Lung (tissue), 12 donors: Measurements from ENCODE around the gene SCEL. TPM values are rescaled to one million over a fixed set of nuclear protein-coding genes. Genes with fewer than 3 reads are reported as not detected.

Source experiments
- ATAC-seq: fragments of 200-7000 bp; cut with Tn5 transposase; one replicate; pipeline ENCODE4 v1.9.1; 2020; ENCODE audit warnings: moderate number of reproducible peaks; ENCODE audit not compliant: insufficient read depth, low FRiP score
- DNase-seq, 3 donors: peaks; one replicate each; pipeline ENCODE4 v3.0.0-alpha.2; 2013 to 2017
- H3K27ac ChIP-seq, 2 donors: one replicate each; pipeline ENCODE4 v1.5.1; 2013; ENCODE audit warnings: mild to moderate bottlenecking in 2 of 2, moderate library complexity in 2 of 2, control low read depth in 1 of 2, inconsistent platforms in 1 of 2, low read depth in 1 of 2, low read length in 1 of 2
- H3K27me3 ChIP-seq, 3 donors: one replicate each; pipeline ENCODE4 v1.5.1; 2013; ENCODE audit warnings: low read length in 2 of 3; ENCODE audit not compliant: control insufficient read depth in 3 of 3, insufficient read depth in 3 of 3
- H3K36me3 ChIP-seq, 4 donors: one replicate each; pipeline ENCODE4 v1.5.1; 2013; ENCODE audit warnings: low read length in 4 of 4, mild to moderate bottlenecking in 1 of 4, moderate library complexity in 1 of 4; ENCODE audit not compliant: control insufficient read depth in 4 of 4, insufficient read depth in 4 of 4
- H3K4me1 ChIP-seq, 5 donors: one replicate each; pipeline ENCODE4 v1.5.1; 2013; ENCODE audit warnings: low read length in 5 of 5, mild to moderate bottlenecking in 2 of 5, moderate library complexity in 1 of 5; ENCODE audit not compliant: control insufficient read depth in 5 of 5, insufficient read depth in 5 of 5
- H3K4me3 ChIP-seq: one replicate; pipeline ENCODE4 v1.5.1; 2013; ENCODE audit warnings: mild to moderate bottlenecking, control low read depth, moderate library complexity
- H3K9ac ChIP-seq, 2 donors: one replicate each; pipeline ENCODE4 v1.5.1; 2013; ENCODE audit warnings: low read length in 2 of 2, control low read depth in 1 of 2; ENCODE audit not compliant: insufficient read depth in 1 of 2
- H3K9me3 ChIP-seq, 4 donors: one replicate each; pipeline ENCODE4 v1.5.1; 2013; ENCODE audit warnings: low read length in 3 of 4, mild to moderate bottlenecking in 1 of 4, moderate library complexity in 1 of 4; ENCODE audit not compliant: control insufficient read depth in 4 of 4, insufficient read depth in 3 of 4
- WGBS, 2 donors: extraction: QIAGEN DNeasy Blood & Tissue Kit; methylation state at CpG; one replicate each; pipeline ENCODE4 v1.1.7; 2013; 5-methylcytosine and 5-hydroxymethylcytosine counted together
- polyA plus RNA-seq, 2 donors: library from polyadenylated mRNA; stranded (reverse); fragments of 200-250 nt; gene quantifications; one replicate each; pipeline ENCODE4 v1.2.1, GENCODE V29; 2013
- total RNA-seq, 2 donors: library from RNA; depleted of rRNA in 1 of 2; stranded (reverse); fragments of >200 nt in 1 of 2; gene quantifications; one replicate each; pipeline ENCODE4 v1.2.1, GENCODE V29; 2014 to 2021
- TF ChIP-seq, protein P1 (sequence below): IDR thresholded peaks from 2 replicates; pipeline ENCODE4 v1.5.1; 2012; ENCODE audit warnings: mild to moderate bottlenecking; ENCODE audit errors: control extremely low read depth, extremely low read depth
- donor health status: control.
- donor health status: control.
- donor health status: Bipolar disorder and iron deficiency.
- donor health status: healthy.
- donor health status: DM: yes; HTN: yes; CAD: no.

The SCEL gene
- total and polyA plus RNA-seq, 4 donors: 6.0 to 62.1 (median 24.7) TPM

- H3K4me3 ChIP-seq: no peak overlapping the region
- H3K4me1 ChIP-seq: no peaks in the 10 kb centered on the region
- ATAC-seq: no peak
- H3K27ac ChIP-seq: no peak overlapping the region
- DNase-seq: no peak
- WGBS, 2 donors: 73 to 82% methylated on average over 3 of the region's 3 CpGs
- H3K9ac ChIP-seq: no peak overlapping the region
- no peaks in the 10 kb centered on the region for H3K27me3 ChIP-seq
- no peaks in the 10 kb centered on the region for H3K9me3 ChIP-seq
- no peaks in the 10 kb centered on the region for H3K36me3 ChIP-seq
- TF ChIP-seq, protein P1, sequence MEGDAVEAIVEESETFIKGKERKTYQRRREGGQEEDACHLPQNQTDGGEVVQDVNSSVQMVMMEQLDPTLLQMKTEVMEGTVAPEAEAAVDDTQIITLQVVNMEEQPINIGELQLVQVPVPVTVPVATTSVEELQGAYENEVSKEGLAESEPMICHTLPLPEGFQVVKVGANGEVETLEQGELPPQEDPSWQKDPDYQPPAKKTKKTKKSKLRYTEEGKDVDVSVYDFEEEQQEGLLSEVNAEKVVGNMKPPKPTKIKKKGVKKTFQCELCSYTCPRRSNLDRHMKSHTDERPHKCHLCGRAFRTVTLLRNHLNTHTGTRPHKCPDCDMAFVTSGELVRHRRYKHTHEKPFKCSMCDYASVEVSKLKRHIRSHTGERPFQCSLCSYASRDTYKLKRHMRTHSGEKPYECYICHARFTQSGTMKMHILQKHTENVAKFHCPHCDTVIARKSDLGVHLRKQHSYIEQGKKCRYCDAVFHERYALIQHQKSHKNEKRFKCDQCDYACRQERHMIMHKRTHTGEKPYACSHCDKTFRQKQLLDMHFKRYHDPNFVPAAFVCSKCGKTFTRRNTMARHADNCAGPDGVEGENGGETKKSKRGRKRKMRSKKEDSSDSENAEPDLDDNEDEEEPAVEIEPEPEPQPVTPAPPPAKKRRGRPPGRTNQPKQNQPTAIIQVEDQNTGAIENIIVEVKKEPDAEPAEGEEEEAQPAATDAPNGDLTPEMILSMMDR: no peak
These were observed 41.3 kb upstream of the SCEL start for GRCh38 chr13:77494226-77494625.

GRCh38 chr13:77497350-77497749 is 38.2 kb upstream of the SCEL start:
- no peaks in the 10 kb centered on the region for H3K4me1 ChIP-seq
- DNase-seq (no peak), ATAC-seq (no peak)
- H3K4me3 ChIP-seq: no peak overlapping the region
- 76 to 91% methylated on average over 3 of the region's 3 CpGs for WGBS, 2 donors
- H3K9me3 ChIP-seq: no peaks in the 10 kb centered on the region
- no peak overlapping the region for H3K9ac ChIP-seq
- no peaks in the 10 kb centered on the region for H3K27me3 ChIP-seq
- no peaks in the 10 kb centered on the region for H3K36me3 ChIP-seq
- TF ChIP-seq, protein P1: no peak
- H3K27ac ChIP-seq: no peak overlapping the region

- no peak overlapping the region for H3K9ac ChIP-seq
- DNase-seq: no peak
- no peaks in the 10 kb centered on the region for H3K4me1 ChIP-seq
- H3K27me3 ChIP-seq: no peaks in the 10 kb centered on the region
- no peak overlapping the region for H3K4me3 ChIP-seq
- no peaks in the 10 kb centered on the region for H3K36me3 ChIP-seq
- ATAC-seq: no peak
- TF ChIP-seq, protein P1: no peak
- no peaks in the 10 kb centered on the region for H3K9me3 ChIP-seq
- no peak overlapping the region for H3K27ac ChIP-seq
These were observed 37.7 kb upstream of the SCEL start for GRCh38 chr13:77497835-77498234.

DNA sequence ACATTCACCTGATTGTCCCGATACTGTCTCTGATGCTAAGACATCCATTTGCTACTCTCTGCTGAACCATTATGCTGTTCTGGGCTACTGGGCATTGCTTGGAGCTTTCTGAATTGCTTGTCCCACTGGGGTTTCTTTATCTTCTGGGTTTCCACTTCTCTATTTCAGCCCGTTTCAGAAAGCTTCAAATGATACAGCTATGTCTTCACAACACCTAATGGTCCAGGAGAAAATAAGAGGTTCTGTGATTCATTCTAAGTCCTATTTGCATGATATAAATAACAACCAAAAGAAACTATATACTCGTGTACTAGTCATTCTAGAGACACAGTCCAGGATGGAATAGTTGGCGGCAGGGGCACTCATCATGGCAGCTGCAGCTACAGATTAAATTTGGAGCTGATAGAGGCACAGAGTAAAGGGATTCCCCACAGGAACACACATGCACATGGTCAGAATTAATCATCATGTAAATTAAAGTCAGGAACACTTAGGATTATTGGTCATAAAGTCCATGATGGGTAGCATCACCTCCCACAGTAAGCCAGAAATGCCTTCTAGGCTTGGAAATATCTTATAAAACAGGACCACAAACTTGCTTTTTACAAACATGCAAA is 33.3 kb upstream of the SCEL start:
- H3K9ac ChIP-seq: no peak overlapping the region
- no peaks in the 10 kb centered on the region for H3K4me1 ChIP-seq
- H3K36me3 ChIP-seq: no peaks in the 10 kb centered on the region
- no peak overlapping the region for H3K4me3 ChIP-seq
- TF ChIP-seq, protein P1: no peak
- 82 to 92% methylated on average over 4 of the region's 4 CpGs for WGBS, 2 donors
- no peaks in the 10 kb centered on the region for H3K9me3 ChIP-seq
- no peaks in the 10 kb centered on the region for H3K27me3 ChIP-seq
- H3K27ac ChIP-seq: no peak overlapping the region
- no peak for ATAC-seq
- no peak for DNase-seq
